ENCODE measurements around the gene VPS35.

DNA sequence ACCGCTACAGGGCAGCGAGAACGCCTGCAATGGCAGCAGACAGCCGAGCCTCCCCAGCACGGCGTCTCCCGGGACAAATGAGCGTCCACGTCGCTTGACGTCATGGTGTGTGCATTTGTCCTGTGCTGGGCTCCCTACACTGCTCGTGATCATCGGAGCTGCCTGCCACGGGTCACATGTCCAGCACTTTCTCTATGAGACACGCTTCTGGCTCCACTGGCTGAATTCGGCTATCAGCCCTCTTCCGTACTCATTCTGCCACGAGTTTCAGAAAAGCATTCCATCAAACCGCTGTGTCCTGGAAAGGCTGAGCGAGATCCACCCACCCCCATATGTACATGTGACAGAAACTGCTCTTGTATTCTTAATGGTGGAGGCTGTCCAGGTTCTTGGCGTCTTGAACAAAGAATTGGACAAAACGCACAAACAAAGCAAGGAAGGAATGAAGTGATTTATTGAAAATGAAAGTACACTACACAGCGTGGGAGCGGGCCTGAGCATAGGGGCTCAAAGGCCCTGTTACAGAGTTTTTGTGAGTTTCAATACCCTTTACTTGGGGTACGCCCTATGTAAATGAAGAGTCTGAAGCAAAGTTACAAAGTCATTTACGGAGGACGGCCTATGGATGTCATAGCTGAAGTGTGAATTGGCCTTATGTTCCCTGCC, 39.3 kb downstream of the VPS35 start:
- TF ChIP-seq POLR2A (IDR thresholded peaks at IDR 0.05) (no peak), POLR2AphosphoS5 (IDR thresholded peaks at IDR 0.05) (peak in 2 of 4 donors; percentile 28 to 72), EP300 (IDR thresholded peaks at IDR 0.05) (no peak)
- TF ChIP-seq, protein P1, sequence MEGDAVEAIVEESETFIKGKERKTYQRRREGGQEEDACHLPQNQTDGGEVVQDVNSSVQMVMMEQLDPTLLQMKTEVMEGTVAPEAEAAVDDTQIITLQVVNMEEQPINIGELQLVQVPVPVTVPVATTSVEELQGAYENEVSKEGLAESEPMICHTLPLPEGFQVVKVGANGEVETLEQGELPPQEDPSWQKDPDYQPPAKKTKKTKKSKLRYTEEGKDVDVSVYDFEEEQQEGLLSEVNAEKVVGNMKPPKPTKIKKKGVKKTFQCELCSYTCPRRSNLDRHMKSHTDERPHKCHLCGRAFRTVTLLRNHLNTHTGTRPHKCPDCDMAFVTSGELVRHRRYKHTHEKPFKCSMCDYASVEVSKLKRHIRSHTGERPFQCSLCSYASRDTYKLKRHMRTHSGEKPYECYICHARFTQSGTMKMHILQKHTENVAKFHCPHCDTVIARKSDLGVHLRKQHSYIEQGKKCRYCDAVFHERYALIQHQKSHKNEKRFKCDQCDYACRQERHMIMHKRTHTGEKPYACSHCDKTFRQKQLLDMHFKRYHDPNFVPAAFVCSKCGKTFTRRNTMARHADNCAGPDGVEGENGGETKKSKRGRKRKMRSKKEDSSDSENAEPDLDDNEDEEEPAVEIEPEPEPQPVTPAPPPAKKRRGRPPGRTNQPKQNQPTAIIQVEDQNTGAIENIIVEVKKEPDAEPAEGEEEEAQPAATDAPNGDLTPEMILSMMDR (IDR thresholded peaks at IDR 0.05): no peak
